GM19328 (cell line): ENCODE data around the gene CCDC127.
"Not testable (repeated sequence)": the region's sequence is repeated elsewhere in the genome, so short reads cannot be mapped to it uniquely, and the experiment has no call there.

Experiments used
- ATAC-seq: cut with Tn5 transposase; IDR thresholded peaks from one replicate; pipeline ENCODE4 v1.9.1; 2021; ENCODE audit warnings: mild to moderate bottlenecking, moderate library complexity; ENCODE audit not compliant: unreplicated experiment

The CCDC127 gene

DNA sequence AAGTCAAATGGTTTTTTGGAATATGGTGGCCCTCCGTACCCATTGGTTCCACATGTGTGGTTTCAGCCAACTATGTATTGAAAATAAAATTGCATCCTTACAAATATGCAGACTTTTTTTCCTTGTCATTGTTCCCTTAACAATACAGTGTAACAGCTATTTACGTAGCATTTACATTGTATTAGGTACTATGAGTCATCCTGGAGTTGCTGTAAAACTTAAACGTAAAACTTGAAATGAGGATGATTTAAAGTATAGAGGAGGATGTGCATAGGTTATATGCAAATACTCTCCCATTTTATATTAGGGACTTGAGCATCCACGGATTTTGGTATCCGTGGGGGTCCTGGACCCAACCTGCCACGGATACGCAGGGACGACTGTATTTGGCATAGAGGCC is 16.5 kb upstream of the CCDC127 start:
- no peak for ATAC-seq

DNA sequence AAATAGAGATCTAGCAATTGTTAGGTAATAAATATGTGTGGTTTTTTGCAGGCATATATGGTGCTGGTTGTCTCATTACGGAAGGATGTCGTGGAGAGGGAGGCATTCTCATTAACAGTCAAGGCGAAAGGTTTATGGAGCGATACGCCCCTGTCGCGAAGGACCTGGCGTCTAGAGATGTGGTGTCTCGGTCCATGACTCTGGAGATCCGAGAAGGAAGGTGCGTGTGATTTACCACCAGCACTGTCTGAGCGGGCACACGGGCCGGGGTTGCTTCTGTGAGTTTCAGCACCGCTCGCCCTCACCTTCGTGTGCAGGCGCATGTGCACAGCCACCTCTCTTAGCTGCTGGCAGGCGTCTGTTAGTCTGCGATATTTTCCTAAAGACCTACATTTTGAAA is 15.5 kb upstream of the CCDC127 start:
- ATAC-seq, result not testable (repeated sequence)

DNA sequence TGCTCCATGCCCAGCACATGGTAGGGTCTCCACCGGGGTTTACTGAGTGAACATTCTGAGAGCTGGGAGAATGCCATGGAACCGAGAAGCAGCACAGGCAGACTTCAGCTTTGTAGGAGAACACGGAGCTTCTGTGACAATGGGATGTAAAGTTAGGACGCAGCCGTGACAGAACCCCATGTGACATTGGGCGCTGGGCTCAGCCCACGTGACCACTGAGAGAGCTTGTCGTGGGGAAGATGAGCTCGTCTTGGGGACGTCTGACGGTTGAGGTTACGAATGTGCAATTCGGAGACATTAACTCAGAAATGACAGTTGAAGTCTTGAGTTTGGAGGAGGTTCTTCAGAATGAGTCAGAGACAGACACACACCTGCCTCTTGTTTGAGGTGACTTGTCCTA is 13.7 kb upstream of the CCDC127 start:
- no peak for ATAC-seq

DNA sequence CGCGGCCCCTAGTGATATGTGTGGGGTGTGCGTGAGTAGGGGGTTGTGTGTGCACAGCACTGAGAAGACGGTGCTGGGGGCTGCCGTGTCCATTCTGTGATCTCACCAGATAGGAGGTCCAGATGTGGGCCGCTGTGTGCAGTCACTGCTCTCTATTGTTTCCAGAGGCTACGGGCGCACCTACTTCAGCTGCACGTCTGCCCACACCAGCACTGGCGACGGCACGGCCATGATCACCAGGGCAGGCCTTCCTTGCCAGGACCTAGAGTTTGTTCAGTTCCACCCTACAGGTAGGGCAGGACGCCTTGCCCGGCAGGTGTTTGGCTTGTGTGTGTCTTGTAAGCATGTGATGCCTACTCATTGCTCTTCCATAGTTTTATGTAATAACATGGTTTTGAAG is 12.8 kb upstream of the CCDC127 start:
- no peak for ATAC-seq

DNA sequence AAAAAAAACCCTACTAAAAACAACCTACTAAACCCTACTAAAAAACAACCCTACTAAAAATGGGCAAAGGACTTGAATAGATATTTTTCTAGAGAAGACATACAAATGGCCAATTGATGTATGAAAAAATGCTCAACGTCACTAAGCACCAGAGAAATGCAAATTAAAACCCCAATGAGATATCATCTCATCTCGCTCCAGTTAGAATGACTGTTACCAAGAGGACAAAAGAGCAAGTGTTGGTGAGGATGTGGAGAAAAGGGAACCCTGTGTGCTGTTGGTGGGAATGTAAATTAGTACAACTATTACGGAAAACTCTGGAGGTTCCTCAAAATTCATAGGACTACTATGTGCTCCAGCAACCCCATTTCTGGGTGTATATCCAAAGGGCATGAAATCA is 10.9 kb upstream of the CCDC127 start:
- no peak for ATAC-seq

DNA sequence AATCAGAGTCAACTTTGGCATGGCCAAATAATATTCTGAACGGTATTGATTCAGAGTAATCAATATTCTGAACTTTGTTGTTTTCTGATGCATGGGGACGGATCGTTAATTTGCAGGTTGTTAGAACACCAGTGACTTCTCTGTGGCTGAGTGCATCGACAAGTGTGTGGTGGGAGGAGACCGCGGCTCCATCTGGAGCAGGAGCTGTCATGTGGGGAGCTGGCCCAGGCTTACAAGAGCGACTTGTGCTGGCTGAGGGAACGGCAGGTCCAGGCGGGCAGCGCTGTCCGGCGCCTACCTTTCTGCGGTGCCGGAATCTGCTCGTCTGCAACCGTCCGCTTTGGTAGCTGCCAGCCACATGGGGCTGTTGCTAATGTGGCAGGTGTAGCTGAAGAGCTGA is 9.4 kb upstream of the CCDC127 start:
- ATAC-seq, result not testable (repeated sequence)

DNA sequence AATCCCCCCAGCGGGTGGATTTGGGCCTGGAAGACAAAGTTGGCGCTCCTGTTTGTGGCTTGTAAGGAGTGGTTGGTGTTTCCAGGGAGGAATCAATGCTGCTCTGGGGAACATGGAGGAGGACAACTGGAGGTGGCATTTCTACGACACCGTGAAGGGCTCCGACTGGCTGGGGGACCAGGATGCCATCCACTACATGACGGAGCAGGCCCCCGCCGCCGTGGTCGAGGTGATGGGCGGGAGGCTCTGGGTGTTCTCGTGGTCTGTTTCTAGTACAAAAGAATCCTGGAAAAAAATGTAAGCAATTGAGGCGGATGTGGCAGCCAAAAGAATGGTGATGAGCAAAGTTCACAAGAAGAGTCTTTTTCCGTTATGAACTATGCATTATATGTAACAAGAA is 7.4 kb upstream of the CCDC127 start:
- no peak for ATAC-seq

DNA sequence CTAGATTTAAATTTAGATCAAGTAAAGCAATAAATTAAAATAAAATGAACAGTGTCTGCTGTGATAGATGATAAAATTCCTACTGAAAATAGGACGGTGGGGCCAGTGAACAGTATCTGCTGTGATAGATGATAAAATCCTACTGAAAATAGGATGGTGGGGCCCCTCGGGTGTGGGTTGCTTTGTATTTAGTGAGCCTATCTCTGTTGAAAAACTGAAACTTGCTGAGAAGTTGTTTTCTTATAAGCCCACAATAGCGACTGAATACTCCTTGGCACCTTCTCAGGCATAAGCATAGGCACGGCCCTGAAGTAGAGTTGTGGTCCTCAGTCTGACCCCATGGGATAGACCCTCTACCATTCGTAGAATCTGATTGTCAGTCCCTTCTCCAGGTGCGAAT is 5.8 kb upstream of the CCDC127 start:
- no peak for ATAC-seq

DNA sequence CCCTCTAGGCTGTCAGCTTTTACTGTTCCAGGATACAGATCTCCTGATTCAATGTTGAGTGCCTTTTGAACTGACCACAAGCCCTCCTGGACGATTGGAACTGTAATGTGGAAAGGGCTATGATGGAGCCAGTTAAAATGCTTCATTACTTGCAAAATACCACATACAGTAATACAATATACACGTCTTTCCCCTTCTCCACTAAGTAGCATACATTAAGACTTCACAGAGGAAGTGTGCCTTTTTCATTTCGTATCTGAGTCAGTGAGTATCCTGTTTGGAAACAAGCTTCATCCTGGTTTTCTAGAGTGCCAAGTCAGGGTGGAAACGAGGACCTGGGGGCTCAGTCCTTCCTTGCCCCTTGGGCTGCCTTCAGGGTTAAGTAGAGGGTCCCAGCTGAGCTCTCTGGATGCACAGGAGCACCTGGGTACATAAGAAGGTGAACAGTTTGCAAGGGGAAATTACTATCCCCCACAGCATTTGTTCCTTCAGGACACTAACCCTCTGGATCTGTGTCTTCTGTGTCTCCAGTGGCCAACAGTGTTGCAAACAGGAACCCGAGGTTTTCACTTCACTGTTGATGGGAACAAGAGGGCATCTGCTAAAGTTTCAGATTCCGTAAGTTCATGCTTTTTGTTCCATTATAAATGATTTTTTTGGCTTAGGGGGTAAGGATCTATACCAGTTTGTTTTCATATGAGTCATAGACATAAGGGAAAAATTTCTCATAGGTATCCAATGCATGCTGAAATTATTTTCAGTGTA is 5.2 kb upstream of the CCDC127 start:
- ATAC-seq, result not testable (repeated sequence)

DNA sequence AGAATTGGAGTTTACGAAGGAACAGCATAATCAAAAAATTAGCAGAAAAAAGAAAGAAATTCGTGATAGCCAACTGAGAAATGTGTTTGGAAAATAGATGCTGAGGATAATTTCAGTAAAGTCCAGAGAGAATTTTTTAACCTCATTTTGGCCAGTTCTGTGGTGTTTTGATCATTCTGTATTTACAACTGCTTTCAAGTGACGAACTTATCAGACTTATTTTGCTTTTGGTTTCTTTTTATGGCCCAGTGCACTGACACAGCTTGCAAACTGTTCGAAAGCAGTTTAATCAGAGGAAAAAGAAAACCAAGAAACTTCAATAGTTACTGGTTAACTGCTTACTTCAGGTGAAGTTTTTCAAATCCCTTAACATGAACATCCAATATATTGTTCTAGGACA is 2.0 kb upstream of the CCDC127 start:
- ATAC-seq, result no peak

DNA sequence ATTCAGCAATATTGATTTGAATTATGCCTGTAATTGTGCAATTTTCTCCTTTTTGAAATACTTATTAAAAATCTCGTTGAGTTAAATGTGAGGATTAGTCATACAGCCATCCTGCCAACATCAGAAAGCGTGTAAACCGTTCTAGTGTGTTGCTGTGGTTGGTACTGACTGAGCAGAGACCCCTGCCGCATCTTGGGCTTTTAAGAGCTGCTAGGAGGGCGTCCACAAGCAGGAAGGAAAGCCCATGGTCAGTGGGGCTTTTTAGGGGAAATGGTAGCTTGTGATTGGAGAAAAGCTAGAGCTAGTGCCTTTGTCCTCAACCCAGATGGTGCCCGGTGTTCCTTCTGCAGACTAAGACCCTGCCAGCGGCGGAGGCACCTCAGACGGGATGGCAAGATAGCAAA is 1.5 kb upstream of the CCDC127 start:
- ATAC-seq, result no peak

DNA sequence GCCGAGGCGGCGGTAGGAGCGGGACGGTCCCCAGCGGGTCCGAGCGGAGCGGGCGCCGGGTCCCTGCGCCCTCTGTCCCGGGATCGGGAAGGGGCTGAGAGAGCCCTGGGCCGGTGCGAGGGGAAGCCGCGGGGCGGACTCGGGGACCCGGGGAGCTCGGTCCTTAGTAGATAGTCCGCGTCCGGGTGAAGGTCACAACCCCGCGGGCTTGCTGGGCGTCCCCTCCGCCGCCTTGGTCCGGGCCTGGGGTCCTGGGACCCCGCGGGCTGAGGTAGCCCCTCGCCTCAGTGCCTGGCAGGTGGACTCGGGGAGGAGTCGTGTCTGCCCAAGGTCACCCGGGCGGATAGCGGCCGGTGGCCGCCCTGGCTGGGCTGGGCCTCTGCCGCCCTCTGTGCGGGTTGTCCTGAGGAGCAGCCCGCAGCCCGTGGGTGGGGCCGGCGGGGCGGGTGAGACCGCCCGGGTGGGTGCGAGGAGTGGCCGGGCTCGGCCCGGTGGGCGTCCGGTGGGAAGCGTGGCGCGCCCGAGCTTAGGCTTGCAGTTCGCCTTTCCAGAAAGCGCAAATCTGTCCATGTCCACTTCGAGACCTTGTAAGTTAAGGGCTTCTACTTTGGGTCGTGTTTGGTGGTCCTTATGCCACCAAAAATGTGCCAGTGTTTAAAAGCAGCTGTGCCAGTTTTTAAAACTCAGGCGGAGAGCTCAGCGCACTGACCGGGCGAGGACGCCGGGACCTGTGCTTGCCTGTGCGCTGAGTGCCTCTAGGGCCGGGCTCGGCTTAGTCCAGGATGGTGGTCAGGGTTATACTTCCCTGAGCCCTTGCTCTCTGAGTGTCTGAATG is 721 bp upstream of the CCDC127 start:
- peak; percentile 6 for ATAC-seq

DNA sequence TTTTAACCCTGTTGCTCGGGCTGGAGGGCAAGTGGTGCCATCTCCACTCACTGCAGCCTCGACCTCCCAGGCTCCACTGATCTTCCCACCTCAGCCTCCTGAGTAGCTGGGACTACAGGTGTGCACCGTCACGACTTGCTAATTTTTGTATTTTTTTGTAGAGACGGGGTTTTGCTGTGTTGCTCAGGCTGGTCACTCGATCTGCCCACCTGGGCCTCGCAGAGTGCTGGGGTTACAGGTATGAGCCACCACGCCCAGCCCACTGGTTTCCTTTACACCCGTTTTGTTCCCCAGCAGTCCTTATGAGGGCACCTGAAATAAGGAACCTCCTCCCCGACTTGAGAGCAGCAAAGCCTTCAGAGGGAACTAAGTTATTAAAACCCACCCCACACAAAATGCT is 1.9 kb downstream of the CCDC127 start:
- not testable (repeated sequence) for ATAC-seq

DNA sequence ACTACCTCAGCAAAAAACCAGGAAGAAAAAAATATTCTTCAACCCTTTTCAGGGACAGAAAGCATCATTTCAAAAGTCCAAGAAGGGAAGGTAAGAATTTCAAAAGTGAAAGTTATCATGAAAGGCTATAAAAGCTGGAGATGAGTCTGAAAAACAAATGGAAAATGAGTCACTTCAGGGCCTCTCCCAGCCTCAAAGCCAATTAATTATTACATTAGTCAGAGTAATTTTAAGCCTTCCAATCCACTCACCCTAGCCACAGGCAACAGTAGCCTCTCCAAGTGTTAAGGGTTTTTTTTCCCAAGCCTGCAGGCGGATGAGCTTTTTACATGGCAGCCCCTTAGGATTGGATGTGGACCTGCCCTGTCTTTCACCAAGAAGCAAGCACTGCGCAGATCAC is 2.7 kb downstream of the CCDC127 start:
- ATAC-seq, result not testable (repeated sequence)

DNA sequence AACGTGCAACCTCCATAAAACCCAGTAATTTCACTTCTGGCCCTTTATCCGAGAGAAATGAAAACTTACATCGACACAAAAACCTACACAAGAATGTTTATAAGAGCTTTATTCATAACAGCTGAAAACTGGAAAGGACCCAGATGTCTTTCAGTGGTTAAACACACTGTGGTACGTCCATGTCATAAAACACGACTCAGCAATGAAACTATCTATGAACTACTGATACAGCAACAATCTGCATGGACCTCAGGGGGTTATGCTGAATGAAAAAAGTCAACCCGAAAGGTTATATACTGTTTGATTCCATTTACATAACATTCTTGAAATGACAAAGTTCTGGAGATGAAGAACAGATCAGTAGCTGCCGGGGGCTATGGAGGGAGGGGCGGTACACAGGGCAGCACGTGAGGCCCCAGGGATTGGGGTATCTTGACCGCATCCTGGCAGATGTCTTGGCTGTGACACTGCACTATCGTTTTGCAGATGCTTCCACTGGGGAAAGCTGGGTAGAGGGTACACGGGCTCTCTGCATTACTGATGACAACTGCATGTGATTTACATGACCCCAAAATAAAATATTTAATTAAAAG is 4.1 kb downstream of the CCDC127 start:
- no peak for ATAC-seq

DNA sequence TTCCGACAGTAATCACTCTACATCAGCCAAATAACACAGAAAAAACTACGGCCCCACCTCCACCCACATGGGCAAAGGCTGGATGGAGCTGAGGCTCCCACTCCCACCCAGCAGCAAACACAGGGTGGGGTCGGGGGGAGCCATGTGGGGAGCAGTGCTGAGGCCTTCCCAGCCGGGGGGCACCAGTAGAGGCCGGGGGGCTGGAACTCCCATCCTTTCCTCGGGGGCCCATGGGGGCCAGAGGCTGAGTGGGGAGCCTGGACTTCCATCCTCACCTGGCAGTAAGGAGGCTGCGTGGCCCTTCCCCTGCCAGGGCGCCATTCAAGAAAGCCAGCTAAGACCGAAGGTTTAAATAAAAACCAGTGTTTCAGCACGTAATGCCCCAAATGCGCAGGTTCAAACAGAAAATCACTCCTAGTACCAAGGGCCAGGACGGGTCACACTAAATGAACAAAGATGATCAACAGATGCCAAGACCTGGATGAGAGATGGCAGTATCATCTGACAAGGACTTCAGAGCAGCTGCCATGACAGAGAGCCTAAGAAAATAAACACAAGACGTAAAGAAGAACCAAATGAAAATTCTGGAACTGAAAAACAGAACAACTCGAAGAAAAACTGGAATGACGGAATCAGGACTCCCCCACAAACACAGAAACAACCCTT is 9.4 kb downstream of the CCDC127 start:
- ATAC-seq, result no peak

DNA sequence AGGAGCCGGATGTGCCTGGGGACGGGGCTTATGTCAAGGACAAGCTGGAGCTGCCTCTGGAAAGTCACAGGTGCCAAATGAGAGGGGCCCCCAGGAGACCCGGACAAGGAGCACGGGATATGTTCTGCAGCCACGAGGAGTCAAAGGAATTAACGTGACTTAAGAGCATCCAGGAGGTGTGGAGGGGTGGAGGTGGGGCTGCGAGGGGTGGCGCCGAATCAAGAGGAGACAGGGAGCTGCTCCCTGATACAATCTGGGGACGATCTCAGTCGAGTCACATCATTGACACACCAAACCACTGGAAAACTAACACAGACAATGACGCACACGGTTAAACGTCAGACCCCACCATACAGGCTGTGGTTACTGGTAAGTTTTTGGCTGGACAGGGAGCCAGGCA is 10.4 kb downstream of the CCDC127 start:
- no peak for ATAC-seq

DNA sequence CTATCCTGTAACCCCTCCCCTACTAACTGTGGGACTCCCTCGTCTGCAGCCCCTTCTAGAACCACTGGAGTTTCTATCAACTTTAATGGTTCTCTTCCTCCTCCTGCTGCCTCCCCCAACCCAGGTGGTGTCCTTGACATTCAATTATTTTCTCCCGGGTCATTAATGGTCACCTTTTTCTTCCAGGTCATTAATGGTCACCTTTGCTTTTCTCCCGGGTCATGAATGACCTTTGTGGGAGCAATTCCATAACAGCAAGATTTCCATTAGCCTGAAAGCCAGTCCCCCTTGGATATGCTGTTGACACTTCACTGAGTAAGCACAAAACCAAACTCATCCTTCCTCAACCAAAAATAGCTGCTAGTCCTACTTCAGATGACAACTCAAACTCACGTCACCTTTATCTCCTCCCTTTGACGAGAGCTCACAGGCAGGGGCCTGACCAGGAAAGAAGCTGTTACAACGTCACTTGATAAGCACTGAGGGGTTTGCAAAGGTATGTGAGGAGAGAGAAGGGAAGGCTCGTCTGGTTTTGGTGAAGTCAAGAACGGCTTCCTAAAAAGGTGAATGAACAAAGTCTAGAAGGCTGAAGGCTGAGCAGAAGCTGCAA is 10.9 kb downstream of the CCDC127 start:
- no peak for ATAC-seq

DNA sequence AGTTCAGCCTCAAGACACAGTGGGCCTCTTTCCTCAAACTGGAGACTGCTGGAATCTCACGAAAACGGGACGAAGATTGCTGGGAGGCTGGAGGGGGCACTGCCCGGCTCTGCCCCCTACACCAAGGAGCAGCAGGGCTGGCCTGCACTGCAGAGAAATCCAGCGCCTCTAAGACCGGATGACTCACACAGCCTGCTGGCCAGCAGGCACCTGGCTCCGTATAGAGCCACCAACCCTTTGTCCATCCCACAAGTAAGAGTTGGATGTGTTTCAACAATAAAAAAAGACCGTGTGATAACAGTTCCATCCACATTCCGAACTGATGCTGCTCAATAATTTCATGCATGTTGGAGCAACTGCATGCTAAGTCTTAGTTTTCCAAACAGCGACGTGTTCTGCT is 11.5 kb downstream of the CCDC127 start:
- ATAC-seq, result no peak

DNA sequence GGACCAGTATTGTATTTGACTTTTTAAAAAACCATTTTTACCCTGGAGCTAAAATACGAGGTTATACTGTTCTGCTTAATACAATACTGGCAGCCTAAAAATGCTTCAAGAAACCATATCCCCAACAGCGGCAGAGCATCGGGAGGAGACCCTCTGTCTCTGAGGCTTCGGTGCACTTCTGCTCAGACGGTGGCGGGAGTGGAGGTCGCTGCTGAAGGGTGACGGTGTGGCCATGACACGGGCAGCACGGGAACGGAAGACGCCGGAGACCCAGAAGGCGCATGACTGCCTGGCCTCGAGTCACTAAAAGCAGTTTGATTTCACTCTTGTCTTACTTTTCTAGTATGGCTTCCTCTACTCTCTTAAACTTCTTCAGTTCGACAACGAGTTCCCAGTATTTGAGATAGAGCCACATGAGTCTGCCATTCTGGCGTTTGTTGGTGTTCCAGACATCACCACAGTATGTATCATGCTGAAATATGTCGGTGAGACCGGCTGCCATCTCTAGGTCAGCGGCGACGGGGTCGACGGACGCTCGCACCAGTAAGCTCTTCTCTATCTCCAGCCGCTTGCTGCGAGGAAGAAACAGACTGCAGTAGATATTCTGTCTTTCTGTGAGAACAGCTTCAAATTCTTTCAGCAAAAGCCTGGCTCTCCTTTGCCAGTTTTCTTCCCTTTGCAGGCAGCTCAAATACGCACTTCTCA is 12.8 kb downstream of the CCDC127 start:
- no peak for ATAC-seq
